Liver (tissue), 3 donors: ENCODE measurements around the gene DCTN3.

Experiments used
- CTCF ChIP-seq: fragments of 150-350 bp; IDR thresholded peaks from 2 replicates; pipeline ENCODE4 v1.5.1; 2017; ENCODE audit warnings: improper control_type of control experiment, low read depth, low read length; ENCODE audit not compliant: missing input control
- MAX ChIP-seq: IDR thresholded peaks from 2 replicates; pipeline ENCODE4 v1.6.1; 2016; ENCODE audit warnings: antibody characterized with exemption
- REST ChIP-seq: IDR thresholded peaks from 2 replicates; pipeline ENCODE4 v1.6.1; 2016; ENCODE audit warnings: antibody characterized with exemption, mild to moderate bottlenecking
- SP1 ChIP-seq: IDR thresholded peaks from 2 replicates; pipeline ENCODE4 v1.6.1; 2018; ENCODE audit warnings: antibody characterized with exemption, mild to moderate bottlenecking
- TAF1 ChIP-seq: conservative IDR thresholded peaks from 2 replicates; pipeline ENCODE4 v1.6.1; 2016; ENCODE audit warnings: antibody characterized with exemption, mild to moderate bottlenecking
- TF ChIP-seq, protein P1 (sequence below): IDR thresholded peaks from 2 replicates; pipeline ENCODE4 v1.6.1; 2016; ENCODE audit warnings: antibody characterized with exemption
- donor health status: healthy.
- donor health status: healthy.

GRCh38 chr9:34576597-34577399, 43.5 kb downstream of the DCTN3 start:
- TF ChIP-seq CTCF (no peak), SP1 (no peak), REST (no peak), MAX (no peak), TAF1 (no peak)
- TF ChIP-seq, protein P1, sequence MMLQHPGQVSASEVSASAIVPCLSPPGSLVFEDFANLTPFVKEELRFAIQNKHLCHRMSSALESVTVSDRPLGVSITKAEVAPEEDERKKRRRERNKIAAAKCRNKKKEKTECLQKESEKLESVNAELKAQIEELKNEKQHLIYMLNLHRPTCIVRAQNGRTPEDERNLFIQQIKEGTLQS: no peak
